Mammary epithelial cell (primary cell): ENCODE results near the gene GTF2H2.
"Not testable (repeated sequence)": the region's sequence is repeated elsewhere in the genome, so short reads cannot be mapped to it uniquely, and the experiment has no call there.

Experiments used
- CTCF ChIP-seq, 2 donors: IDR thresholded peaks in 1 of 2; conservative IDR thresholded peaks in 1 of 2; 2 replicates each; pipeline ENCODE4 v1.5.1; 2011 to 2012; ENCODE audit warnings: inconsistent platforms in 2 of 2, low read length in 2 of 2, mild to moderate bottlenecking in 2 of 2, control low read depth in 1 of 2, low read depth in 1 of 2; ENCODE audit not compliant: insufficient read depth in 1 of 2; ENCODE audit errors: extremely low read depth in 1 of 2
- EZH2 ChIP-seq: IDR thresholded peaks from 2 replicates; pipeline ENCODE4 v1.6.1; 2012; ENCODE audit warnings: low read length, inconsistent platforms, borderline replicate concordance

DNA sequence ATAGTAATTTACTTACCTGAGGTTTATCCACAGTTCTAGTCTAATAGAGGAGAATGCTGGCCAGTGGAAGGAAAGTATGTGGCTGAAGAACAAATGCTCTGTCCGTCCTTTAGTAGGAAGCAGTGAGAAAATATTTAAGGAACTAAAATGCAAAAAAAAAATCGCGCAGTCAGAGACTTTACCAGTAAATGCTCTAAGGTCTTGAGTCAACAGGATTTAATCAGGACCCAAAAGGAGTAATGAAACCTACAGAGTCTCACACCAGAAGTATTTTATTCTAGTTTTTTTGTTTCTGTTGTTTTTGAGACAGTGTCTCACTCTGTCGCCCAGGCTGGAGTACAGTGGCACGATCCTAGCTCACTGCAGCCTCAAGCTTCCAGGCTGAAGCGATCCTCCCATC lies 46.8 kb downstream of the GTF2H2 start:
- not testable (repeated sequence) for TF ChIP-seq CTCF (conservative IDR thresholded peaks at IDR 0.05 in 1 of 2, IDR thresholded peaks at IDR 0.05 in 1 of 2; ENCODE audit: extremely low read depth in 1 of 2, insufficient read depth in 1 of 2, low read depth in 1 of 2, low read length in 2 of 2); EZH2
